ENCODE measurements around the gene TRPT1.

TRPT1 gene

GRCh38 chr11:64222651-64223000 lies 3.4 kb downstream of the TRPT1 start:
- TF ChIP-seq CTCF (IDR thresholded peaks at IDR 0.05; ENCODE audit: insufficient read depth, low read length, missing control alignments): no peak
- ChIA-PET POLR2A (no interaction called here), CTCF (interaction anchor here (0.5 to 5.2 kb wide), 3 partner anchors 15 to 82 kb away, joined by 3 to 56 read pairs (median 10); partner anchors contain the start of gene FERMT3)
- H3K4me3 ChIP-seq (ENCODE audit: low read depth, low read length): no peak overlapping the region
- DNase-seq (ENCODE audit: low read depth, low spot score): no peak

GRCh38 chr11:64220798-64221197 lies 5.2 kb downstream of the TRPT1 start:
- POLR2A ChIA-PET: no interaction called here
- TF ChIP-seq CTCF (IDR thresholded peaks at IDR 0.05; ENCODE audit: insufficient read depth, low read length, missing control alignments): no peak
- CTCF ChIA-PET: interaction anchor here (1.2 to 9.1 kb wide), 2 partner anchors 16 to 31 kb away, joined by 3 to 86 read pairs; partner anchors contain the start of gene FERMT3
- H3K4me3 ChIP-seq (ENCODE audit: low read depth, low read length): no peak overlapping the region
- DNase-seq (ENCODE audit: low read depth, low spot score): no peak

- no peak overlapping the region for H3K4me3 ChIP-seq (ENCODE audit: low read depth, low read length)
- ChIA-PET CTCF (interaction anchor here (1.2 to 9.1 kb wide), 2 partner anchors 15 to 32 kb away, joined by 3 to 86 read pairs; partner anchors contain the start of gene FERMT3), POLR2A (no interaction called here)
- DNase-seq (ENCODE audit: low read depth, low spot score): no peak
- no peak for TF ChIP-seq CTCF (IDR thresholded peaks at IDR 0.05; ENCODE audit: insufficient read depth, low read length, missing control alignments)
Measured at GRCh38 chr11:64220271-64220670, 5.7 kb downstream of the TRPT1 start.

GRCh38 chr11:64219755-64220154 lies 6.2 kb downstream of the TRPT1 start:
- H3K4me3 ChIP-seq (ENCODE audit: low read depth, low read length): no peak overlapping the region
- TF ChIP-seq CTCF (IDR thresholded peaks at IDR 0.05; ENCODE audit: insufficient read depth, low read length, missing control alignments): no peak
- no peak for DNase-seq (ENCODE audit: low read depth, low spot score)
- CTCF ChIA-PET: interaction anchor here (1.2 to 9.1 kb wide), 2 partner anchors 15 to 32 kb away, joined by 3 to 86 read pairs; partner anchors contain the start of gene FERMT3
- POLR2A ChIA-PET: interaction anchor here (0.7 kb wide), 1 partner anchor 58 kb away, joined by 3 read pairs; no protein-coding TSS in a partner anchor

- DNase-seq (ENCODE audit: low read depth, low spot score): no peak
- CTCF ChIA-PET: interaction anchor here (1.2 to 9.1 kb wide), 2 partner anchors 14 to 33 kb away, joined by 3 to 86 read pairs; partner anchors contain the start of gene FERMT3
- TF ChIP-seq CTCF (IDR thresholded peaks at IDR 0.05; ENCODE audit: insufficient read depth, low read length, missing control alignments): no peak
- POLR2A ChIA-PET: interaction anchor here (0.7 kb wide), 1 partner anchor 58 kb away, joined by 3 read pairs; no protein-coding TSS in a partner anchor
- H3K4me3 ChIP-seq (ENCODE audit: low read depth, low read length): no peak overlapping the region
Measured at GRCh38 chr11:64219354-64219684, 6.7 kb downstream of the TRPT1 start.

GRCh38 chr11:64218628-64219353 lies 7.2 kb downstream of the TRPT1 start:
- no peak overlapping the region for H3K4me3 ChIP-seq (ENCODE audit: low read depth, low read length)
- no peak for TF ChIP-seq CTCF (IDR thresholded peaks at IDR 0.05; ENCODE audit: insufficient read depth, low read length, missing control alignments)
- no peak for DNase-seq (ENCODE audit: low read depth, low spot score)
- CTCF ChIA-PET: interaction anchor here (0.7 to 9.1 kb wide), 2 partner anchors 14 to 86 kb away, joined by 3 to 86 read pairs; partner anchors contain the start of gene FERMT3
- POLR2A ChIA-PET: interaction anchor here (0.7 kb wide), 1 partner anchor 58 kb away, joined by 3 read pairs; no protein-coding TSS in a partner anchor
